Karpas-422 (cell line): ENCODE results near the gene SEC16A. TPM values are rescaled to one million over a fixed set of nuclear protein-coding genes. Genes with fewer than 3 reads are reported as not detected.
A peak's percentile ranks its signal among the peaks of the same experiment; 100 is the strongest.

Source experiments
- DNase-seq: peaks from one replicate; pipeline ENCODE4 v3.0.0-alpha.2; 2015
- H2AFZ ChIP-seq: fragments of 200-600 bp; sonication (generic); 2 replicates; pipeline ENCODE4 v1.6.1; 2014; ENCODE audit warnings: antibody characterized with exemption, low read length, mixed read lengths
- H3K27ac ChIP-seq: fragments of 200-600 bp; sonication (generic); 2 replicates; pipeline ENCODE4 v1.5.1; 2014; ENCODE audit warnings: mild to moderate bottlenecking, low read length, moderate library complexity
- H3K27me3 ChIP-seq: fragments of 200-600 bp; sonication (generic); 2 replicates; pipeline ENCODE4 v1.6.1; 2014; ENCODE audit warnings: low read length, mixed read lengths
- H3K36me3 ChIP-seq: fragments of 200-600 bp; sonication (generic); 2 replicates; pipeline ENCODE4 v1.6.1; 2014; ENCODE audit warnings: low read length, mixed read lengths; ENCODE audit not compliant: insufficient read depth
- H3K4me1 ChIP-seq: fragments of 200-600 bp; sonication (generic); 2 replicates; pipeline ENCODE4 v1.6.1; 2014; ENCODE audit warnings: mild to moderate bottlenecking, low read length, mixed read lengths
- H3K4me2 ChIP-seq: fragments of 200-600 bp; sonication (generic); 2 replicates; pipeline ENCODE4 v1.6.1; 2014; ENCODE audit warnings: low read length, low read depth, mild to moderate bottlenecking; ENCODE audit not compliant: poor library complexity, severe bottlenecking
- H3K4me3 ChIP-seq: fragments of 200-600 bp; sonication (generic); 2 replicates; pipeline ENCODE4 v1.5.1; 2014; ENCODE audit warnings: mild to moderate bottlenecking, antibody characterized with exemption, low read length, mixed read lengths
- H3K79me2 ChIP-seq: fragments of 200-600 bp; sonication (generic); 2 replicates; pipeline ENCODE4 v1.6.1; 2014; ENCODE audit warnings: mild to moderate bottlenecking, low read length, mixed read lengths
- H3K9ac ChIP-seq: fragments of 200-600 bp; sonication (generic); 2 replicates; pipeline ENCODE4 v1.6.0; 2014; ENCODE audit warnings: low read length
- H3K9me2 ChIP-seq: fragments of 200-600 bp; sonication (generic), shearing (Covaris generic); replicated peaks from 2 replicates; pipeline ENCODE4 v1.6.0; 2014; ENCODE audit warnings: mild to moderate bottlenecking, low read length, moderate library complexity; ENCODE audit not compliant: insufficient read depth
- H3K9me3 ChIP-seq: fragments of 300-700, 200-600 bp; sonication (generic); 2 replicates; pipeline ENCODE4 v1.6.1; 2014; ENCODE audit warnings: low read length, mixed read lengths
- H4K20me1 ChIP-seq: fragments of 200-600 bp; sonication (generic); 2 replicates; pipeline ENCODE4 v1.6.1; 2014; ENCODE audit warnings: mild to moderate bottlenecking, antibody characterized with exemption, low read length, low read depth; ENCODE audit not compliant: insufficient read depth
- total RNA-seq: library from RNA; depleted of rRNA; stranded (reverse); fragments of >200 nt; shearing (Covaris generic); gene quantifications from 2 replicates; pipeline ENCODE4 v1.2.3, GENCODE V29; 2014; ENCODE audit warnings: low replicate concordance

Gene SEC16A
- total RNA-seq, 1 experiment from 2014 or later, result 21.5 TPM

- no peak overlapping the region for H3K9ac ChIP-seq
- H3K27ac ChIP-seq, result no peak overlapping the region
- H3K27me3 ChIP-seq, result no peaks in the 10 kb centered on the region
- H2AFZ ChIP-seq, result no peak overlapping the region
- peaks cover 25% of the 10 kb centered on the region for H3K79me2 ChIP-seq
- peaks cover 22% of the 10 kb centered on the region for H4K20me1 ChIP-seq
- no peak overlapping the region for H3K4me2 ChIP-seq
- H3K4me1 ChIP-seq, result peaks cover 27% of the 10 kb centered on the region
- H3K9me2 ChIP-seq, result no peaks in the 10 kb centered on the region
- DNase-seq, result no peak
- H3K4me3 ChIP-seq, result no peak overlapping the region
- no peaks in the 10 kb centered on the region for H3K9me3 ChIP-seq
- no peaks in the 10 kb centered on the region for H3K36me3 ChIP-seq
Measured at GRCh38 chr9:136441681-136442245, 41.1 kb downstream of the SEC16A start.

- H2AFZ ChIP-seq, result no peak overlapping the region
- no peak for DNase-seq
- H3K4me1 ChIP-seq, result peaks cover 24% of the 10 kb centered on the region
- H3K9me2 ChIP-seq, result no peaks in the 10 kb centered on the region
- H3K4me2 ChIP-seq, result no peak overlapping the region
- peaks cover 30% of the 10 kb centered on the region for H3K79me2 ChIP-seq
- H3K9me3 ChIP-seq, result no peaks in the 10 kb centered on the region
- H3K27ac ChIP-seq, result no peak overlapping the region
- H3K4me3 ChIP-seq, result no peak overlapping the region
- peaks cover 26% of the 10 kb centered on the region for H4K20me1 ChIP-seq
- H3K9ac ChIP-seq, result no peak overlapping the region
- H3K36me3 ChIP-seq, result no peaks in the 10 kb centered on the region
- H3K27me3 ChIP-seq, result no peaks in the 10 kb centered on the region
Measured at GRCh38 chr9:136441191-136441680, 41.6 kb downstream of the SEC16A start.

GRCh38 chr9:136439481-136440408, 43.1 kb downstream of the SEC16A start, which contains the start of gene INPP5E:
TSS of gene INPP5E (minus strand) at chr9:136439845. CDS start at chr9:136439419, 426 bp downstream.
- Histone ChIP-seq H3K27me3 (no peaks in the 10 kb centered on the region), H3K9me3 (no peaks in the 10 kb centered on the region), H4K20me1 (peaks cover 26% of the 10 kb centered on the region), H3K79me2 (peaks cover 44% of the 10 kb centered on the region), H3K4me1 (peaks cover 24% of the 10 kb centered on the region), H3K4me2 (peak within 1 kb of the TSS; percentile 82), H3K9ac (peak within 1 kb of the TSS; percentile 87), H3K27ac (peak within 1 kb of the TSS; percentile 44; the same call in 1 of the 2 replicates), H2AFZ (0 out of 2 replicates have a peak within 1 kb of the TSS, but pooled peaks have one; percentile 43), H3K9me2 (no peaks in the 10 kb centered on the region), H3K36me3 (no peaks in the 10 kb centered on the region), H3K4me3 (peak within 1 kb of the TSS; percentile 80)
- peak; percentile 92 for DNase-seq

GRCh38 chr9:136438548-136439480, 44.0 kb downstream of the SEC16A start:
- H3K9me3 ChIP-seq, result no peaks in the 10 kb centered on the region
- peaks cover 24% of the 10 kb centered on the region for H3K4me1 ChIP-seq
- peaks cover 26% of the 10 kb centered on the region for H4K20me1 ChIP-seq
- peak overlapping the region; percentile 87 for H3K9ac ChIP-seq
- H3K27me3 ChIP-seq, result no peaks in the 10 kb centered on the region
- no peaks in the 10 kb centered on the region for H3K36me3 ChIP-seq
- peak overlapping the region; percentile 82 for H3K4me2 ChIP-seq
- peak overlapping the region; percentile 44; the same call in 1 of the 2 replicates for H3K27ac ChIP-seq
- peak overlapping the region; percentile 80 for H3K4me3 ChIP-seq
- 0 out of 2 replicates have a peak overlapping the region, but pooled peaks have one; percentile 43 for H2AFZ ChIP-seq
- peak; percentile 82 for DNase-seq
- no peaks in the 10 kb centered on the region for H3K9me2 ChIP-seq
- peaks cover 46% of the 10 kb centered on the region for H3K79me2 ChIP-seq

GRCh38 chr9:136437839-136438547, 44.8 kb downstream of the SEC16A start:
- no peak for DNase-seq
- Histone ChIP-seq H3K4me1 (peaks cover 24% of the 10 kb centered on the region), H3K9me2 (no peaks in the 10 kb centered on the region), H3K36me3 (no peaks in the 10 kb centered on the region), H3K9me3 (no peaks in the 10 kb centered on the region), H3K79me2 (peaks cover 46% of the 10 kb centered on the region), H3K9ac (peak overlapping the region; percentile 87), H3K4me2 (peak overlapping the region; percentile 82), H3K27ac (0 out of 2 replicates have a peak overlapping the region, but pooled peaks have one; percentile 44), H3K27me3 (no peaks in the 10 kb centered on the region), H4K20me1 (peaks cover 26% of the 10 kb centered on the region), H2AFZ (no peak overlapping the region), H3K4me3 (peak overlapping the region; percentile 80)

- DNase-seq, result no peak
- Histone ChIP-seq H4K20me1 (peaks cover 26% of the 10 kb centered on the region), H3K36me3 (no peaks in the 10 kb centered on the region), H3K79me2 (peaks cover 46% of the 10 kb centered on the region), H3K27me3 (no peaks in the 10 kb centered on the region), H3K4me2 (peak overlapping the region; percentile 82), H3K4me3 (peak overlapping the region; percentile 80), H3K9me3 (no peaks in the 10 kb centered on the region), H3K4me1 (peaks cover 24% of the 10 kb centered on the region), H2AFZ (no peak overlapping the region), H3K9me2 (no peaks in the 10 kb centered on the region), H3K9ac (peak overlapping the region; percentile 87), H3K27ac (no peak overlapping the region)
Measured at GRCh38 chr9:136437430-136437829, 45.4 kb downstream of the SEC16A start.

GRCh38 chr9:136436055-136436634, 46.7 kb downstream of the SEC16A start:
- no peak for DNase-seq
- Histone ChIP-seq H3K79me2 (peaks cover 46% of the 10 kb centered on the region), H3K9me2 (no peaks in the 10 kb centered on the region), H3K9me3 (no peaks in the 10 kb centered on the region), H3K36me3 (no peaks in the 10 kb centered on the region), H3K4me3 (no peak overlapping the region), H2AFZ (no peak overlapping the region), H3K4me1 (peaks cover 24% of the 10 kb centered on the region), H3K9ac (no peak overlapping the region), H3K27ac (no peak overlapping the region), H3K4me2 (no peak overlapping the region), H4K20me1 (peaks cover 26% of the 10 kb centered on the region), H3K27me3 (no peaks in the 10 kb centered on the region)
